ENCODE results near the gene XKR7. TPM values are rescaled to one million over a fixed set of nuclear protein-coding genes. Genes with fewer than 3 reads are reported as not detected.

Gene XKR7
- total RNA-seq, 1 donor from 2014 or later = not detected

GRCh38 chr20:31922181-31922580 is 45.8 kb upstream of the XKR7 start:
- DNase-seq (ENCODE audit: extremely low spot score, unreplicated experiment) = no peak
- Mint-ChIP-seq H3K4me1 (ENCODE audit: unreplicated experiment) (no peaks in the 10 kb centered on the region), H3K9me3 (ENCODE audit: unreplicated experiment) (no peaks in the 10 kb centered on the region), H3K36me3 (ENCODE audit: unreplicated experiment) (no peaks in the 10 kb centered on the region), H3K27me3 (ENCODE audit: unreplicated experiment) (peaks cover 52% of the 10 kb centered on the region), H3K4me3 (ENCODE audit: unreplicated experiment) (no peak overlapping the region), H3K27ac (ENCODE audit: unreplicated experiment) (no peak overlapping the region)
- TF ChIP-seq, protein P1, sequence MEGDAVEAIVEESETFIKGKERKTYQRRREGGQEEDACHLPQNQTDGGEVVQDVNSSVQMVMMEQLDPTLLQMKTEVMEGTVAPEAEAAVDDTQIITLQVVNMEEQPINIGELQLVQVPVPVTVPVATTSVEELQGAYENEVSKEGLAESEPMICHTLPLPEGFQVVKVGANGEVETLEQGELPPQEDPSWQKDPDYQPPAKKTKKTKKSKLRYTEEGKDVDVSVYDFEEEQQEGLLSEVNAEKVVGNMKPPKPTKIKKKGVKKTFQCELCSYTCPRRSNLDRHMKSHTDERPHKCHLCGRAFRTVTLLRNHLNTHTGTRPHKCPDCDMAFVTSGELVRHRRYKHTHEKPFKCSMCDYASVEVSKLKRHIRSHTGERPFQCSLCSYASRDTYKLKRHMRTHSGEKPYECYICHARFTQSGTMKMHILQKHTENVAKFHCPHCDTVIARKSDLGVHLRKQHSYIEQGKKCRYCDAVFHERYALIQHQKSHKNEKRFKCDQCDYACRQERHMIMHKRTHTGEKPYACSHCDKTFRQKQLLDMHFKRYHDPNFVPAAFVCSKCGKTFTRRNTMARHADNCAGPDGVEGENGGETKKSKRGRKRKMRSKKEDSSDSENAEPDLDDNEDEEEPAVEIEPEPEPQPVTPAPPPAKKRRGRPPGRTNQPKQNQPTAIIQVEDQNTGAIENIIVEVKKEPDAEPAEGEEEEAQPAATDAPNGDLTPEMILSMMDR (IDR thresholded peaks at IDR 0.05) = no peak

GRCh38 chr20:31922588-31922987 is 45.4 kb upstream of the XKR7 start:
- Mint-ChIP-seq H3K36me3 (ENCODE audit: unreplicated experiment) (no peaks in the 10 kb centered on the region), H3K27ac (ENCODE audit: unreplicated experiment) (no peak overlapping the region), H3K27me3 (ENCODE audit: unreplicated experiment) (peaks cover 54% of the 10 kb centered on the region), H3K4me3 (ENCODE audit: unreplicated experiment) (no peak overlapping the region), H3K4me1 (ENCODE audit: unreplicated experiment) (no peaks in the 10 kb centered on the region), H3K9me3 (ENCODE audit: unreplicated experiment) (no peaks in the 10 kb centered on the region)
- no peak for DNase-seq (ENCODE audit: extremely low spot score, unreplicated experiment)
- TF ChIP-seq, protein P1 (IDR thresholded peaks at IDR 0.05) = no peak

DNA sequence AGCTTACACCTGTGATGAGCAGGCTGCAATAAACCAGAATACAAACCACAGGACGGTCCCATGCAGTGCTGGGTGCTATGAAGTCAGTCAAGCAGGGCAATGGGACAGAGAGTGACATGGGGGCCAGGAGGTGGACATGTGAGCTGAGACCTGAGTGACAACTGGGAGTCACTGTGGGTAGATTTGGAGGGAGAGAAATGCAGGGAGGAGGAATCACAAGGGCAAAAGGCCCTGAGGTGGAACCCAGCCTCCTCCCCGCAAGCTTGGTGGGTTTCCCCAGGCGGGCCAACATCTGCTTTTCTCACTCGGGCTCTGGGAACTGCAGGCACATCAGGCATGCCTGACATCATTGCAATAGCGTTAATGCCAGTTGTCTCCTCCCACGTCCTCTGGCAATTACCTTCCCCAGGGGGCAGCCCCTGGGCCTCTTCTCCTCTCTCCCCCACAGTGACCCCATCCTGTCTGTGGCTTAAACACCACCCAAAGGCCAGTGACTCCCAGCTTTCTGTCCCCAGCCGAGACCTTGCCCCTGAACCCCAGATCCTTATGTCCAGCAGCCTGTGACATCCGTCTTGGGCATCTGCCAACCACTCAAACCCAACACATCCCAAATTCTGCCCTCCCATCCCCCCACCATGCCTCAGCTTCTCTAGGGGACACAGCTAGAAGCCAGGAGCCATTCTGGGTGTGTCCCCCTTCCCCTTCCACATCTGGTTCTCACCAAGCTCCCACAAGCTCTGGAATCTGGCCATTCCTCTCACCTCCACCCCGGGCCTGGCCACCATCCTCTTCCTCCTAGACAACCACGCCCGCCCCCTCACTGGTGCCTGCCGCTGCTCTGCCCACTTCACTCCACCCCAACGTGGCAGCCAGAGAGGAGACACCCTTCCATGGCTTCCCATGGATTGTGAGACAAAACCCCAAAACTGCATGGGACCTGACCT is 44.3 kb upstream of the XKR7 start:
- no peaks in the 10 kb centered on the region for H3K4me1 Mint-ChIP-seq (ENCODE audit: unreplicated experiment)
- no peak overlapping the region for H3K4me3 Mint-ChIP-seq (ENCODE audit: unreplicated experiment)
- H3K27ac Mint-ChIP-seq (ENCODE audit: unreplicated experiment) = no peak overlapping the region
- TF ChIP-seq, protein P1 (IDR thresholded peaks at IDR 0.05) = no peak
- no peaks in the 10 kb centered on the region for H3K9me3 Mint-ChIP-seq (ENCODE audit: unreplicated experiment)
- no peak for DNase-seq (ENCODE audit: extremely low spot score, unreplicated experiment)
- H3K27me3 Mint-ChIP-seq (ENCODE audit: unreplicated experiment) = peaks cover 48% of the 10 kb centered on the region
- no peaks in the 10 kb centered on the region for H3K36me3 Mint-ChIP-seq (ENCODE audit: unreplicated experiment)

GRCh38 chr20:31924561-31924960 is 43.4 kb upstream of the XKR7 start:
- TF ChIP-seq, protein P1 (IDR thresholded peaks at IDR 0.05) = no peak

GRCh38 chr20:31925631-31926030 is 42.3 kb upstream of the XKR7 start:
- H3K9me3 Mint-ChIP-seq (ENCODE audit: unreplicated experiment) = no peaks in the 10 kb centered on the region
- H3K27ac Mint-ChIP-seq (ENCODE audit: unreplicated experiment) = no peak overlapping the region
- no peaks in the 10 kb centered on the region for H3K36me3 Mint-ChIP-seq (ENCODE audit: unreplicated experiment)
- TF ChIP-seq, protein P1 (IDR thresholded peaks at IDR 0.05) = no peak
- peaks cover 51% of the 10 kb centered on the region for H3K27me3 Mint-ChIP-seq (ENCODE audit: unreplicated experiment)
- H3K4me1 Mint-ChIP-seq (ENCODE audit: unreplicated experiment) = no peaks in the 10 kb centered on the region
- no peak overlapping the region for H3K4me3 Mint-ChIP-seq (ENCODE audit: unreplicated experiment)
- no peak for DNase-seq (ENCODE audit: extremely low spot score, unreplicated experiment)

More at GRCh38 chr20:31924561-31924960, 43.4 kb upstream of the XKR7 start:
- Mint-ChIP-seq H3K4me3 (ENCODE audit: unreplicated experiment) (no peak overlapping the region), H3K36me3 (ENCODE audit: unreplicated experiment) (no peaks in the 10 kb centered on the region), H3K27me3 (ENCODE audit: unreplicated experiment) (peaks cover 47% of the 10 kb centered on the region), H3K27ac (ENCODE audit: unreplicated experiment) (no peak overlapping the region), H3K4me1 (ENCODE audit: unreplicated experiment) (no peaks in the 10 kb centered on the region), H3K9me3 (ENCODE audit: unreplicated experiment) (no peaks in the 10 kb centered on the region)
- no peak for DNase-seq (ENCODE audit: extremely low spot score, unreplicated experiment)
